ENCODE data around the gene IL17RE. TPM values are rescaled to one million over a fixed set of nuclear protein-coding genes. Genes with fewer than 3 reads are reported as not detected.

IL17RE gene
- total RNA-seq, 4 donors from 2014 or later: 49.2 to 116 (median 77.8) TPM

DNA sequence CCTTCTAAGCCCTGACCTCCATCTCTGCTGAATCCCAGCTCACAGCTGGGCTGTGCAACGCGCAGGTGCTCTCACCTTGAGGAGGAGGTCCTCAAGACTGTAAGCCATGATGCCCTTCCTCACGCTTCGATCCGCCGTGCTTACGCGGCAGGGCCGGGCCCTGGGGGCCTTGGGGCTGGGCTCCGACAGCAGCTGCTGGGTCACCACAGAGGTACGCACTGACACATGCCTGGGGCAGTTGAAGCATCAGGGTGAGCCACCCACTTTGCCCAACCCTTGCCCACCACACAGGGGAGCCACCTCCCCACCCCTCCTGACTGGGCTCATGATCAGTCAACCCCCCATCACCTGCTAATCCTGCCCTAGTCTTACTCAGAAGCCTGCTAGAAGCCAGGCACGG, 25.7 kb upstream of the IL17RE start:
- 74% methylated on average over 3 of the region's 12 CpGs for WGBS

DNA sequence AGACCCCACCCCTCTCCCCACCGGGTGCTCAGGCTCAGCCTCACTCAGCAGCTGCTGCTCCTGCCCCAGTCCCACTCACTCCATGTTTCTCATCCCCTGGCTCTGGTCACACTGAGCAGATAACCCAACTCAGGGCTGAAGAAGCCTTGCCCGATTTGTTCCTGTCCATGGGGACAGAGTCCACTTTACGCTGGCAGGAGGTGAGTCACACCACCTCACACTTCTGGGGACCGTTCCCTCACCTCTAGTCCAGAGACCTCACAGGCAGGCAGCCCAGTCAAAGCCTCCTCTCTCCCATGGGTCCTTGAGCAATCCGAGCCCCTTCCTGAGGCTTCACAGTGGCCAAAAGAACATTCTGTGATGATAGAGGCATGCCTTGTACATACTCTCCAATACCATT, 23.9 kb upstream of the IL17RE start:
- no peak overlapping the region for H3K4me3 ChIP-seq
- no peaks in the 10 kb centered on the region for H3K36me3 ChIP-seq
- no peak for DNase-seq (ENCODE audit: low spot score in 2 of 2)
- 84% methylated on average over 5 of the region's 5 CpGs for WGBS
- H3K27me3 ChIP-seq: no peaks in the 10 kb centered on the region
- TF ChIP-seq EP300 (IDR thresholded peaks at IDR 0.05): no peak
- TF ChIP-seq POLR2AphosphoS5 (IDR thresholded peaks at IDR 0.05): no peak
- no peak for TF ChIP-seq POLR2A (IDR thresholded peaks at IDR 0.05)
- TF ChIP-seq, protein P1, sequence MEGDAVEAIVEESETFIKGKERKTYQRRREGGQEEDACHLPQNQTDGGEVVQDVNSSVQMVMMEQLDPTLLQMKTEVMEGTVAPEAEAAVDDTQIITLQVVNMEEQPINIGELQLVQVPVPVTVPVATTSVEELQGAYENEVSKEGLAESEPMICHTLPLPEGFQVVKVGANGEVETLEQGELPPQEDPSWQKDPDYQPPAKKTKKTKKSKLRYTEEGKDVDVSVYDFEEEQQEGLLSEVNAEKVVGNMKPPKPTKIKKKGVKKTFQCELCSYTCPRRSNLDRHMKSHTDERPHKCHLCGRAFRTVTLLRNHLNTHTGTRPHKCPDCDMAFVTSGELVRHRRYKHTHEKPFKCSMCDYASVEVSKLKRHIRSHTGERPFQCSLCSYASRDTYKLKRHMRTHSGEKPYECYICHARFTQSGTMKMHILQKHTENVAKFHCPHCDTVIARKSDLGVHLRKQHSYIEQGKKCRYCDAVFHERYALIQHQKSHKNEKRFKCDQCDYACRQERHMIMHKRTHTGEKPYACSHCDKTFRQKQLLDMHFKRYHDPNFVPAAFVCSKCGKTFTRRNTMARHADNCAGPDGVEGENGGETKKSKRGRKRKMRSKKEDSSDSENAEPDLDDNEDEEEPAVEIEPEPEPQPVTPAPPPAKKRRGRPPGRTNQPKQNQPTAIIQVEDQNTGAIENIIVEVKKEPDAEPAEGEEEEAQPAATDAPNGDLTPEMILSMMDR (IDR thresholded peaks at IDR 0.05): no peak
- peaks cover 7% of the 10 kb centered on the region for H3K4me1 ChIP-seq
- no peak overlapping the region for H3K27ac ChIP-seq
- no peaks in the 10 kb centered on the region for H3K9me3 ChIP-seq

More for the DNA sequence above, 25.7 kb upstream of the IL17RE start:
- Histone ChIP-seq H3K4me1 (peaks cover 5% of the 10 kb centered on the region), H3K27ac (no peak overlapping the region), H3K36me3 (no peaks in the 10 kb centered on the region), H3K27me3 (no peaks in the 10 kb centered on the region), H3K9me3 (no peaks in the 10 kb centered on the region), H3K4me3 (no peak overlapping the region)
- no peak for DNase-seq (ENCODE audit: low spot score in 2 of 2)
- TF ChIP-seq POLR2A (IDR thresholded peaks at IDR 0.05): no peak

DNA sequence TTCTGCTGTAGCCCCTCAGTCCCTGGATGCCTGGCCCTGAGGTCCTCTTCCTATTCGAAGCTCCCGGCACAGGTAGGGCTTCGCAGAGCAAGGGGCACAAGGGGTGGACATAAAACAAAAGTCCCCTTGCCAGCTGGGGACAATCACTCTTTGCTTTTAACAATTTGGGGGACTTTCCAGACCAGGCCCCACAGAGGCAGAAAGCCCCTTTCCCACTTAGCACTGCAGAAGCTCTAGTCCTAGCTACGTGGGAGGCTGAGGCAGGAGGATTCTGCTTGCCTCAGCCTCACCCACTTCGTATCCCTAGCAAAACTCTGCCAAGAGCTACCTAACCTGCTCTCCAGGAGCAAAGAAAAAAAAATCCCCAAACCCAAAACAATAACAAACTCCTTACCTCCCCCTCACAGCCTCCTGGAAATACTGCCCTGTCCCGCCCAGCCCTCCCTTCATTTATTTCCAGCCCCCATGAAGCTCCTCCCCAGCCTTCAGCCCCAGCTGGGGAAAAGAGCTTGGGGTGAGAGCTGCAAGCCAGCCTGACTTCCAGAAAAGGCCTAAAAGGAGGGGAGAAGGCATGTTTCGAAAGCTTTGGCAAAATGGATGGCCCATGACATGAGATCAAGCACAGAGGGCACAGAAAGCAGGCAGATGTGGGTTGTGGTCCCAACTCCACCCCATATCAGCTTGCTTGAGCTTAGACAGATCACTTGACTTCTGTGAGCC, 22.7 kb upstream of the IL17RE start, which contains the start of gene CIDEC:
Gene CIDEC, minus strand, starts transcription at position 424 of the 720 bp plus-strand sequence. CDS start 1,767 bp downstream, outside the sequence.
- no peaks in the 10 kb centered on the region for H3K27me3 ChIP-seq
- peaks cover 17% of the 10 kb centered on the region for H3K4me1 ChIP-seq
- H3K36me3 ChIP-seq: no peaks in the 10 kb centered on the region
- WGBS: 70% methylated on average over 7 of the region's 7 CpGs
- TF ChIP-seq POLR2AphosphoS5 (IDR thresholded peaks at IDR 0.05) (no peak), POLR2A (IDR thresholded peaks at IDR 0.05) (no peak)
- TF ChIP-seq, protein P1 (IDR thresholded peaks at IDR 0.05): no peak
- no peak within 1 kb of the TSS for H3K4me3 ChIP-seq
- no peak within 1 kb of the TSS for H3K27ac ChIP-seq
- H3K9me3 ChIP-seq: no peaks in the 10 kb centered on the region
- no peak for DNase-seq (ENCODE audit: low spot score in 2 of 2)

DNA sequence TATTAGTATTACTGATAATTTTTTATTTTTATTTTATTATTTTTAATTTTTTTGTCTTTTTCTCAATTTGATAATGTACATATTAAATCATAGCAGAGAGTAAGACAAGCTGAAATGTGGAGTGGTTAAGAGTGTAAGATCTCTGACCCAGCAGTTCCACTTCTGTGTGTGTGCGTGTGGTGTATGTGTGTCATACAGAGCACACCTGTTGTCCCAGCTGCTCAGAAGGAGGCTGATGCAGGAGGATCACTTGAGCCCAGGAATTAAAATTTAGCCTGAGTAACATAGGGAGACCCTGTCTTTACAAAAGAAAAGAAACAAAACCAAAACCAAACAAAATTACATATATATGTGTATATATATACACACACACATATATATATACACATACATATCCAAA, 21.2 kb upstream of the IL17RE start:
- H3K36me3 ChIP-seq: no peaks in the 10 kb centered on the region
- no peaks in the 10 kb centered on the region for H3K27me3 ChIP-seq
- no peak overlapping the region for H3K27ac ChIP-seq
- H3K4me1 ChIP-seq: peaks cover 20% of the 10 kb centered on the region
- TF ChIP-seq POLR2AphosphoS5 (IDR thresholded peaks at IDR 0.05): no peak
- DNase-seq (ENCODE audit: low spot score in 2 of 2): no peak
- H3K9me3 ChIP-seq: no peaks in the 10 kb centered on the region
- WGBS: 100% methylated on average over 1 of the region's 1 CpG
- H3K4me3 ChIP-seq: no peak overlapping the region

DNA sequence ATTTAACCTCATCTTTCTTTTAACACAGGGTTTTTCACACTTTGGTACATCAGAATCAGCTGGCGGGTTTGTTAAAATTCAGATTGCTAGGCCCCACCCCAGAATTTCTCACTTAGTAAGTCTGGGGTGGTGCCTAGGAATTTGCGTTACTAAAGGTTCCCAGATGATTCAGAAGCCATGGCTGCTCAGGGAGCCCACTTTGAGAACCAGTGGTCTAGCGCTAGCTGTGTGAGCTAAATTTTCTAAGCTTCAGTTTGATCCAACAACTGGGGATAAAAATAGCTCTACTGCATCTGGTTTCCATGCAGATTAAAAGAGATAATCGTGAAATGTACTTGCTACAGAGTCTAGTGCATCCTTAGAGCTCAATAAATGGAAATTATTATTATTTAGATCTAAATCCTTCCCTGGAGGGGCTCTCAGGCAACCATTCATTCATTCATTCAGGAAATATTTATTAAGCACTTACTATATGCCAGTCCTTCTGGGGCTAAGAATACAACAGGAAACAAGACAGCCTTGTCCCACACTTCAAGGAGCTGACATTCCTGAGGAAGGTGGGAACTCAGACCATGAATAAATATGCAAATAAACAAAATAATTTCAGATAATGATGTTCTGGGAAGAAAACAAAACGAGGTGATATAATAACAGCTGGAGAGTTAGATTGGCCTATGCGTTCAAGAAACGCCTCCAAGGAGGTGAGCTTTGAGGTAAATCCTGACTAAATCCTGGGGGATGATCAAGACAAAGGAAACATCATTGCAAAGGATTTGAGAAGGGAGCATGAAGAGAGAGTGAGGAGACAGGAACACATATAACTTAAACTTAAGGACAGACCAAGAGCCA, 18.7 kb upstream of the IL17RE start:
- H3K4me3 ChIP-seq: no peak overlapping the region
- DNase-seq (ENCODE audit: low spot score in 2 of 2): no peak
- H3K4me1 ChIP-seq: peaks cover 20% of the 10 kb centered on the region
- H3K36me3 ChIP-seq: no peaks in the 10 kb centered on the region
- TF ChIP-seq POLR2AphosphoS5 (IDR thresholded peaks at IDR 0.05) (no peak), EP300 (IDR thresholded peaks at IDR 0.05) (no peak), POLR2A (IDR thresholded peaks at IDR 0.05) (no peak)
- TF ChIP-seq, protein P1 (IDR thresholded peaks at IDR 0.05): no peak
- peak overlapping the region; percentile 79 for H3K27ac ChIP-seq
- WGBS: 52% methylated on average over 7 of the region's 7 CpGs
- H3K27me3 ChIP-seq: no peaks in the 10 kb centered on the region
- no peaks in the 10 kb centered on the region for H3K9me3 ChIP-seq

DNA sequence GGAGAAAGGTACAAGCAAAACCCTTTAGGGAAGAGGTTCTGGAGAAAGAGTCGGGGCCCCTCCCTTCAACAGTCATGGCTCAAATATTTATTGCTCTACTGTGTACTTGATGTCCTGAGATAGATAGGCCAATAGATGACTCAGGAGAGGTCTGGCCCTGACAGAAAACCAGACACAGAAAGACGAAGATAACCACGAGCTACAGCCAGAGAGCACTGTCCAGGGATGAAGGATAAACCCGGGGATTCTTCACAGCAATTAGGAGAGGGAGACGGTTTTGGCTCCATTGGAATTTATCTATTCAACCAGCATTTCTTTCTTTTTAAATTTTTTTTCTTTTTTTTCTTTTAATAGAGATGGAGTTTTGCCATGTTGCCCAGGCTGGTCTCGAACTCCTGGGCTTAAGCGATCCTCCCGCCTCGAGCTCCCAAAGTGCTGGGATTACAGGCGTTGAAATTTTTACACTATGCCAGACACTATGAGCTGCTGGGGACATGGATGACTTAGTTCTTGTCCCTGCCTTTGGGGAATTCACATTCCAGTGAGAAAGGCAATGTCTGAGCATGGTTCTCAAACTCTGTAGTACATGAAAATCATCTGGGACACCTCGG, 18.0 kb upstream of the IL17RE start:
- Histone ChIP-seq H3K4me3 (no peak overlapping the region), H3K9me3 (no peaks in the 10 kb centered on the region), H3K4me1 (peaks cover 15% of the 10 kb centered on the region), H3K27ac (peak overlapping the region; percentile 79), H3K27me3 (no peaks in the 10 kb centered on the region), H3K36me3 (no peaks in the 10 kb centered on the region)
- TF ChIP-seq, protein P1 (IDR thresholded peaks at IDR 0.05): no peak
- no peak for TF ChIP-seq EP300 (IDR thresholded peaks at IDR 0.05)
- TF ChIP-seq POLR2AphosphoS5 (IDR thresholded peaks at IDR 0.05): peak in 1 of 3 donors; percentile 49
- no peak for TF ChIP-seq POLR2A (IDR thresholded peaks at IDR 0.05)
- no peak for DNase-seq (ENCODE audit: low spot score in 2 of 2)
- WGBS: 51% methylated on average over 11 of the region's 11 CpGs
